ENCODE data around the gene UBE2K.

The UBE2K gene

GRCh38 chr4:39820186-39820585, 122.2 kb downstream of the UBE2K start:
- Histone ChIP-seq H3K9me3 (ENCODE audit: control insufficient read depth, low read length) (no peaks in the 10 kb centered on the region), H3K4me3 (ENCODE audit: insufficient read depth in 1 of 2, low read depth in 1 of 2, low read length in 2 of 2) (no peak overlapping the region), H4K8ac (ENCODE audit: low read length) (no peak overlapping the region), H2BK5ac (ENCODE audit: low read depth, low read length, poor library complexity, severe bottlenecking) (no peak overlapping the region), H3K79me1 (replicated peaks; ENCODE audit: low read length, poor library complexity, severe bottlenecking) (peaks cover 12% of the 10 kb centered on the region), H3K23ac (ENCODE audit: low read length in 2 of 2) (no peak overlapping the region), H2BK15ac (ENCODE audit: low read depth, poor library complexity, severe bottlenecking) (no peak overlapping the region), H3K27ac (ENCODE audit: low read length, poor library complexity, severe bottlenecking) (no peak overlapping the region), H3K27me3 (ENCODE audit: control insufficient read depth in 1 of 2, insufficient read depth in 1 of 2, low read length in 2 of 2) (no peaks in the 10 kb centered on the region), H2BK120ac (ENCODE audit: low read depth, low read length) (no peak overlapping the region), H3K18ac (ENCODE audit: low read depth in 1 of 2, low read length in 2 of 2) (no peak overlapping the region), H2AK5ac (ENCODE audit: low read length, severe bottlenecking) (no peak overlapping the region), H3K4me1 (ENCODE audit: control insufficient read depth, insufficient read depth, low read depth, low read length) (peaks cover 2% of the 10 kb centered on the region), H3K4me2 (ENCODE audit: low read length, poor library complexity, severe bottlenecking) (no peak overlapping the region), H3K14ac (ENCODE audit: low read length in 2 of 2) (no peak overlapping the region), H3K36me3 (ENCODE audit: control insufficient read depth in 1 of 2, insufficient read depth in 2 of 2, low read depth in 1 of 2, low read length in 2 of 2) (peaks cover 14 to 21% of the 10 kb centered on the region in 2 experiments), H2BK12ac (ENCODE audit: low read length in 2 of 2) (no peak overlapping the region), H3K9ac (ENCODE audit: low read length) (no peak overlapping the region), H2AFZ (ENCODE audit: low read depth, low read length) (no peak overlapping the region), H3K4ac (ENCODE audit: low read depth in 1 of 2, low read length in 2 of 2) (no peak overlapping the region), H4K91ac (ENCODE audit: low read length) (no peak overlapping the region)
- 60% methylated on average over 2 of the region's 5 CpGs for WGBS
- DNase-seq: no peak

DNA sequence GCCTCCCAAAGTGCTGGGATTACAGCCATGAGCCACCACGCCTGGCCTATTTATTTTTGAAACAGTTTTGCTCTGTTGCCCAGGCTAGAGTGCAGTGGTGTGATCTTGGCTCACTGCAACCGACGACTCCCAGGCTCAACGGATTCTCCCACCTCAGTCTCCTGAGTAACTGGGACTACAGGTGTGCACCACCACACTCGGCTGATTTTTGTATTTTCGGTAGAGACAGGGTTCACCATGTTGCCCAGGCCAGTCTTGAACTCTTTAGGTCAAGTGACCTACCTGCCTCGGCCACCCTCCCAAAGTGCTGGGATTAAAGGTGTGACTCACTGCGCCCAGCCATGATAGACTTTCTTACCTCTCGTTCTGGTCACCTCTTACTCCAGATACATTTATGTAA, 124.0 kb downstream of the UBE2K start:
- H3K18ac ChIP-seq (ENCODE audit: low read depth in 1 of 2, low read length in 2 of 2): no peak overlapping the region
- H3K9ac ChIP-seq (ENCODE audit: low read length): no peak overlapping the region
- H2AK5ac ChIP-seq (ENCODE audit: low read length, severe bottlenecking): no peak overlapping the region
- no peaks in the 10 kb centered on the region for H3K9me3 ChIP-seq (ENCODE audit: control insufficient read depth, low read length)
- H4K8ac ChIP-seq (ENCODE audit: low read length): no peak overlapping the region
- H2BK5ac ChIP-seq (ENCODE audit: low read depth, low read length, poor library complexity, severe bottlenecking): no peak overlapping the region
- WGBS: 92% methylated on average over 7 of the region's 9 CpGs
- no peak overlapping the region for H3K14ac ChIP-seq (ENCODE audit: low read length in 2 of 2)
- H3K79me1 ChIP-seq (replicated peaks; ENCODE audit: low read length, poor library complexity, severe bottlenecking): peaks cover 12% of the 10 kb centered on the region
- H2BK15ac ChIP-seq (ENCODE audit: low read depth, poor library complexity, severe bottlenecking): no peak overlapping the region
- H3K23ac ChIP-seq (ENCODE audit: low read length in 2 of 2): no peak overlapping the region
- H3K4me3 ChIP-seq (ENCODE audit: insufficient read depth in 1 of 2, low read depth in 1 of 2, low read length in 2 of 2): no peak overlapping the region
- H4K91ac ChIP-seq (ENCODE audit: low read length): peak overlapping the region; percentile 47
- no peak for DNase-seq
- no peak overlapping the region for H2AFZ ChIP-seq (ENCODE audit: low read depth, low read length)
- H3K4me2 ChIP-seq (ENCODE audit: low read length, poor library complexity, severe bottlenecking): no peak overlapping the region
- H3K27ac ChIP-seq (ENCODE audit: low read length, poor library complexity, severe bottlenecking): no peak overlapping the region
- no peak overlapping the region for H2BK120ac ChIP-seq (ENCODE audit: low read depth, low read length)
- H3K4ac ChIP-seq (ENCODE audit: low read depth in 1 of 2, low read length in 2 of 2): no peak overlapping the region
- peaks cover 15 to 25% of the 10 kb centered on the region in 2 experiments for H3K36me3 ChIP-seq (ENCODE audit: control insufficient read depth in 1 of 2, insufficient read depth in 2 of 2, low read depth in 1 of 2, low read length in 2 of 2)
- no peaks in the 10 kb centered on the region for H3K27me3 ChIP-seq (ENCODE audit: control insufficient read depth in 1 of 2, insufficient read depth in 1 of 2, low read length in 2 of 2)
- no peak overlapping the region for H2BK12ac ChIP-seq (ENCODE audit: low read length in 2 of 2)
- H3K4me1 ChIP-seq (ENCODE audit: control insufficient read depth, insufficient read depth, low read depth, low read length): peaks cover 2% of the 10 kb centered on the region

GRCh38 chr4:39822662-39823061, 124.7 kb downstream of the UBE2K start:
- Histone ChIP-seq H3K18ac (ENCODE audit: low read depth in 1 of 2, low read length in 2 of 2) (no peak overlapping the region), H3K9me3 (ENCODE audit: control insufficient read depth, low read length) (no peaks in the 10 kb centered on the region), H2AFZ (ENCODE audit: low read depth, low read length) (no peak overlapping the region), H2AK5ac (ENCODE audit: low read length, severe bottlenecking) (no peak overlapping the region), H3K23ac (ENCODE audit: low read length in 2 of 2) (no peak overlapping the region), H2BK120ac (ENCODE audit: low read depth, low read length) (no peak overlapping the region), H3K79me1 (replicated peaks; ENCODE audit: low read length, poor library complexity, severe bottlenecking) (peaks cover 14% of the 10 kb centered on the region), H3K27ac (ENCODE audit: low read length, poor library complexity, severe bottlenecking) (no peak overlapping the region), H2BK15ac (ENCODE audit: low read depth, poor library complexity, severe bottlenecking) (no peak overlapping the region), H4K91ac (ENCODE audit: low read length) (no peak overlapping the region), H3K4me2 (ENCODE audit: low read length, poor library complexity, severe bottlenecking) (no peak overlapping the region), H2BK12ac (ENCODE audit: low read length in 2 of 2) (no peak overlapping the region), H3K4me3 (ENCODE audit: insufficient read depth in 1 of 2, low read depth in 1 of 2, low read length in 2 of 2) (no peak overlapping the region), H3K9ac (ENCODE audit: low read length) (no peak overlapping the region), H3K27me3 (ENCODE audit: control insufficient read depth in 1 of 2, insufficient read depth in 1 of 2, low read length in 2 of 2) (no peaks in the 10 kb centered on the region), H4K8ac (ENCODE audit: low read length) (no peak overlapping the region), H3K4ac (ENCODE audit: low read depth in 1 of 2, low read length in 2 of 2) (no peak overlapping the region), H2BK5ac (ENCODE audit: low read depth, low read length, poor library complexity, severe bottlenecking) (no peak overlapping the region), H3K36me3 (ENCODE audit: control insufficient read depth in 1 of 2, insufficient read depth in 2 of 2, low read depth in 1 of 2, low read length in 2 of 2) (peaks cover 17 to 32% of the 10 kb centered on the region in 2 experiments), H3K14ac (ENCODE audit: low read length in 2 of 2) (no peak overlapping the region), H3K4me1 (ENCODE audit: control insufficient read depth, insufficient read depth, low read depth, low read length) (peaks cover 2% of the 10 kb centered on the region)
- DNase-seq: no peak

DNA sequence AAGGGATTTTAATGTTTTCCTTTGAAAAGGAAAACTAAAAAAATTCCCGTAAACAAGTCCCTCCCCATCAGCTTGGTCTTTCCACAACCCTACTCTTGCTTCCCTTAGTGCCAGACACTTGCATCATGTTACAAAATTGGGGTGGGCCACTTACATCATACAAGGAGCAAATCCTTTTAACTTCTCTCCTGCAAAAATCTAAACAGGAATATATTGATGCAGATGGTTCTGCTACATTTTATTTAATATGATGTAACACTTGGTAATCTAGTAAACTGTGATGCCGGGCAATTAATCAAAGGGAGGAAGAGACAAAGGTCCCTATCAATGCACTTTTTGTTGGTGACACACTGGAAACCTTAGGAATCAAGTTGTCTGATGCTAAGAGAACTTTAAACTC, 125.3 kb downstream of the UBE2K start:
- Histone ChIP-seq H3K23ac (ENCODE audit: low read length in 2 of 2) (no peak overlapping the region), H3K4me3 (ENCODE audit: insufficient read depth in 1 of 2, low read depth in 1 of 2, low read length in 2 of 2) (no peak overlapping the region), H3K27ac (ENCODE audit: low read length, poor library complexity, severe bottlenecking) (no peak overlapping the region), H2BK15ac (ENCODE audit: low read depth, poor library complexity, severe bottlenecking) (no peak overlapping the region), H3K9me3 (ENCODE audit: control insufficient read depth, low read length) (no peaks in the 10 kb centered on the region), H2AK5ac (ENCODE audit: low read length, severe bottlenecking) (no peak overlapping the region), H3K36me3 (ENCODE audit: control insufficient read depth in 1 of 2, insufficient read depth in 2 of 2, low read depth in 1 of 2, low read length in 2 of 2) (peaks cover 17 to 37% of the 10 kb centered on the region in 2 experiments), H3K27me3 (ENCODE audit: control insufficient read depth in 1 of 2, insufficient read depth in 1 of 2, low read length in 2 of 2) (no peaks in the 10 kb centered on the region), H3K14ac (ENCODE audit: low read length in 2 of 2) (no peak overlapping the region), H3K18ac (ENCODE audit: low read depth in 1 of 2, low read length in 2 of 2) (no peak overlapping the region), H3K79me1 (replicated peaks; ENCODE audit: low read length, poor library complexity, severe bottlenecking) (peaks cover 14% of the 10 kb centered on the region), H2BK12ac (ENCODE audit: low read length in 2 of 2) (no peak overlapping the region), H2AFZ (ENCODE audit: low read depth, low read length) (no peak overlapping the region), H2BK120ac (ENCODE audit: low read depth, low read length) (no peak overlapping the region), H3K4me2 (ENCODE audit: low read length, poor library complexity, severe bottlenecking) (no peak overlapping the region), H4K8ac (ENCODE audit: low read length) (no peak overlapping the region), H4K91ac (ENCODE audit: low read length) (no peak overlapping the region), H3K4me1 (ENCODE audit: control insufficient read depth, insufficient read depth, low read depth, low read length) (peaks cover 2% of the 10 kb centered on the region), H3K9ac (ENCODE audit: low read length) (no peak overlapping the region), H2BK5ac (ENCODE audit: low read depth, low read length, poor library complexity, severe bottlenecking) (no peak overlapping the region), H3K4ac (ENCODE audit: low read depth in 1 of 2, low read length in 2 of 2) (no peak overlapping the region)
- WGBS: 94% methylated on average over 1 of the region's 2 CpGs
- peak; percentile 44 for DNase-seq

All from mesenchymal stem cell (in vitro differentiated cells and primary cell).